ENCODE results near the gene UCP3.

Gene UCP3

DNA sequence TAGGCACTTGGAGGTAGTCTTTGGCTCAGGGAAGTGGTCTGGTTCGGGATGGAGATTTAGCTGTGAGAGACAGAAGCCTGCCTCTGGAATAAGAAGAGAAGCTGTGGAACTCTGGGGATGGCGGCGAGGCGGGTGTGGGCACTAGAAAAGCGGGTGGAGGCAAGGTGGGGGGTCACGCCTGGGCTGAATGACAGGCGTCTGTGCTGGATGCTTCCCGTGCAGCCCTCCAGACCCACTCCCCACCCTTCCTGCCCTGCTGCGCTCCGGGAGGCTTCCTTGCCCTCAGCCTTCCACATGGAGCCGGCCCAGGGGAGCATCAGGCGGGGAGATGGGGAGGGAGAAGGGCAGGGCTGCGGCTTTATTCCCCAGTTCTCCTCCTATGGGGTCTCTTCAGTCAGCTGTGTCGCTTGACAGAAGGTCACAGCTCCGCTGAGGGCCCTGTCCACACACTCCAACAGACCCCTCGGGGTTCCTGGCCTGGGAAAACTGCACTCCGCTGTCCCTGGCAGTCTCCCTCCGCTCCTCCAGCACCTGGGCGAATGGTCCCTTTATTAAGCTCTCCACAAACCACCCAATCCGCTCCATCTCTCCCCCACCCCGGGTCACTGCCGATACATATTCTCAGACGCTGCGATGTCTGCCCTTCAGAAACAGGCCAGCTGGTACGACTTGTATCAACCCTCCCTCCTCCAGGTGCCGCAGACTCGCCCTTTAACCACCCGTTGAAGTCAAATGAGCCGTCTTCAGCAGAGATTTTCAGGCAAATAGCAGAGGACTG is 51.8 kb downstream of the UCP3 start:
- DNase-seq (ENCODE audit: low read depth in 2 of 2), result no peak

DNA sequence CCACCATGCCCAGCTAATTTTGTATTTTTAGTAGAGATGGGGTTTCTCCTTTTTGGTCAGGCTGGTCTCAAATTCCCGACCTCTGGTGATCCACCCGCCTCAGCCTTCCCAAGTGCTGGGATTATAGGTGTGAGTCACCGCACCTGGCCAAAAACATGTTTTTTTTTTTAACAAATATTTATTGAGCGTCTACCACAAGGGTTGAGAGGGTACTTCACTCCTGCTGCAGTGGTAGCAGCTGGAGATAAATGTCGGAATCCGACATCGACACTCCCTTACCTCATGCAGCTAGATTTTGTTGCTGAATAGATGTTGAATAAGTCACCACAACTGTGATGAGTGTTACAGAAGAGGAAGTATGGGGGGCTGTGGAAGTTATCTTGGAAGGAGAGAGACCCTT is 57.1 kb downstream of the UCP3 start:
- DNase-seq (ENCODE audit: low read depth in 2 of 2), result no peak

DNA sequence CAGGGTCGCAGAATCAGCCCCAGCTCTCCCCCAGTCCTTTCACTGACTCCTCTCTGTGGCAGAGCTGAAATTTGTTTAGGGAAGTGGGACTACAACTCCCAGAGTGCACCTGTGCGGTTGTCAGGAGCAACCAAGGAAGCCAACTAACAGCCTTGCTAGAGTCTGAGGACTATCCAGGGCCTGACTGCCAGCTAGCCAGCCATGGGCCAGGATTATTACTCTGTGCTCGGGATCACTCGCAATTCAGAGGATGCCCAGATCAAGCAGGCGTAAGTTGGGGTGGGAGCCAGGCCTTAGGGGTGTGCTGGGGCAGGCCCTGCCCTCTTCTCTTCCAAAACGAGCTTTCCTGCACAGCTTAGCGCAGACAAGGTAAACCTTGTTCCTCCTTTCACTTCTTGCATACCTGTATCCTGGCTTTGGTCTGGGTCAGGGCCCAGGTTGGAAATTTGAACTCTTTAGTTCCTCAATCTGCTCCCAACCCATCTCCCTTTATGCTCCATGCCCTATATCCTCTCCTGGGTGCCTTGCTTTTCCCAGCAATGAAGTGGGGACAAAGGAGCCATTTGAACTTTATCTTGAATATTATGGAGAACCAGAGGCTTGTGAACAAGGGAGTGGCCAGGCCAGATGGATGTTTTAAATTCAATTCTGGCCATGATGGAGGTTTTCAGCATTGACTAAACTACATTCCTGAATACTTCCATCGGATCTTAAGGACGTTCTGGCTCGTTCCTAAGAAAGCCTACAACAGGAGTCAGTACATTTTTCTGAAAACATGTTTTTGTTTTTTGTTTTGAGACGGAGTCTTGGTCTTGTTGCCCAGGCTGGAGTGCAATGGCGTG is 57.8 kb downstream of the UCP3 start, which contains the start of gene DNAJB13:
DNAJB13 (plus strand) TSS at position 158 of the 842 bp plus-strand sequence; CDS start at position 202, 44 bp downstream.
- DNase-seq (ENCODE audit: low read depth in 2 of 2), result no peak

Data from stimulated activated CD4-positive, alpha-beta T cell treated with anti-CD3 and anti-CD28 coated beads, Interleukin-1b, Interleukin-23, amount 100 ng/mL, for 1 hour (primary cell).